SK-N-SH (cell line): Measurements from ENCODE around the gene ANTKMT. TPM values are rescaled to one million over a fixed set of nuclear protein-coding genes. Genes with fewer than 3 reads are reported as not detected.

ENCODE experiments used
- CTCF ChIA-PET: fragments of 300-600, 350-600 bp; formaldehyde crosslinking; extraction: SDS; loops from one replicate; lab custom pipeline; 2021; lab: Yijun Ruan, JAX
- POLR2A ChIA-PET: fragments of 350-600 bp; sonication (Branson Sonifier 250); formaldehyde crosslinking; extraction: SDS; loops from one replicate; lab custom pipeline; 2020; ENCODE audit warnings: antibody characterized with exemption, inconsistent platforms; lab: Yijun Ruan, JAX
- DNase-seq: peaks from one replicate; pipeline ENCODE4 v3.0.0; 2012
- H2AFZ ChIP-seq: fragments of 200-600 bp; sonication (generic); 2 replicates; pipeline ENCODE4 v1.8.1; 2016; ENCODE audit warnings: antibody characterized with exemption, mild to moderate bottlenecking, low read depth
- H3F3A ChIP-seq: fragments of 200-600 bp; sonication (generic); replicated peaks from 2 replicates; pipeline ENCODE3; 2016; ENCODE audit warnings: antibody characterized with exemption, mild to moderate bottlenecking; ENCODE audit not compliant: insufficient read depth
- H3K27ac ChIP-seq, 2 experiments: fragments of 200-500 bp in 1 of 2; fragments of 200-600 bp in 1 of 2; sonication (Bioruptor generic) in 1 of 2; sonication (generic), shearing (Covaris generic) in 1 of 2; 2 replicates each; pipeline versions ENCODE4 v1.5.1 to v1.6.1; 2014 to 2016; ENCODE audit warnings: low read depth in 2 of 2, inconsistent platforms in 1 of 2, low read length in 1 of 2, mild to moderate bottlenecking in 1 of 2, mixed read lengths in 1 of 2
- H3K27me3 ChIP-seq: fragments of 200-600 bp; sonication (generic), shearing (Covaris generic); 2 replicates; pipeline ENCODE4 v1.6.1; 2016; ENCODE audit warnings: mixed run types; ENCODE audit not compliant: insufficient read depth
- H3K36me3 ChIP-seq, 2 experiments: fragments of 200-500 bp in 1 of 2; fragments of 200-600 bp in 1 of 2; sonication (Bioruptor generic) in 1 of 2; sonication (generic) in 1 of 2; replicated peaks in 1 of 2; 2 replicates each; pipeline versions ENCODE3 to v1.5.1; 2014 to 2016; ENCODE audit warnings: low read length in 1 of 2, mild to moderate bottlenecking in 1 of 2; ENCODE audit not compliant: insufficient read depth in 2 of 2, control insufficient read depth in 1 of 2
- H3K4me1 ChIP-seq, 2 experiments: fragments of 200-500 bp in 1 of 2; fragments of 200-600 bp in 1 of 2; sonication (Bioruptor generic) in 1 of 2; sonication (generic), shearing (Covaris generic) in 1 of 2; 2 replicates each; pipeline versions ENCODE4 v1.5.1 to v1.6.1; 2014 to 2016; ENCODE audit warnings: low read depth in 1 of 2, low read length in 1 of 2, mixed run types in 1 of 2; ENCODE audit not compliant: insufficient read depth in 2 of 2, control insufficient read depth in 1 of 2
- H3K4me2 ChIP-seq: fragments of 200-600 bp; sonication (generic), shearing (Covaris generic); 2 replicates; pipeline ENCODE4 v1.6.1; 2017; ENCODE audit warnings: mixed run types
- H3K4me3 ChIP-seq, 2 experiments: fragments of 200-500 bp in 1 of 2; fragments of 200-600 bp in 1 of 2; sonication (Bioruptor generic) in 1 of 2; sonication (generic), shearing (Covaris generic) in 1 of 2; 2 replicates each; pipeline versions ENCODE4 v1.5.1 to v1.8.1; 2014 to 2016; ENCODE audit warnings: low read depth in 2 of 2, inconsistent platforms in 1 of 2, low read length in 1 of 2, mild to moderate bottlenecking in 1 of 2, mixed read lengths in 1 of 2, moderate library complexity in 1 of 2
- H3K79me2 ChIP-seq: fragments of 200-600 bp; sonication (generic); 2 replicates; pipeline ENCODE4 v1.8.1; 2017; ENCODE audit warnings: mild to moderate bottlenecking; ENCODE audit not compliant: insufficient read depth
- H3K9ac ChIP-seq: fragments of 200-600 bp; sonication (generic); 2 replicates; pipeline ENCODE4 v1.6.1; 2017; ENCODE audit warnings: mixed run types
- H3K9me2 ChIP-seq: fragments of 200-600 bp; sonication (generic); 2 replicates; pipeline ENCODE4 v1.6.1; 2017; ENCODE audit warnings: mixed run types
- H3K9me3 ChIP-seq: fragments of 200-600 bp; sonication (generic); 2 replicates; pipeline ENCODE4 v1.6.1; 2017; ENCODE audit warnings: mixed run types, mild to moderate bottlenecking, moderate library complexity
- H4K20me1 ChIP-seq: fragments of 200-600 bp; sonication (generic); 2 replicates; pipeline ENCODE4 v1.6.1; 2017; ENCODE audit warnings: mild to moderate bottlenecking, mixed run types; ENCODE audit not compliant: insufficient read depth
- EP300 ChIP-seq, 2 experiments: IDR thresholded peaks; 2 replicates each; pipeline versions ENCODE4 v1.4.0 to v1.6.1; 2012; ENCODE audit warnings: borderline replicate concordance in 1 of 2, low read depth in 1 of 2, low read length in 1 of 2
- EZH2phosphoT487 ChIP-seq: fragments of 200-600 bp; sonication (generic); IDR thresholded peaks from 2 replicates; pipeline ENCODE4 v1.6.1; 2017; ENCODE audit warnings: low read depth, mixed run types, mild to moderate bottlenecking, antibody characterized with exemption, moderate library complexity, borderline replicate concordance
- GATA2 ChIP-seq: sonication (generic); formaldehyde crosslinking; IDR thresholded peaks from 2 replicates; pipeline ENCODE4 v1.5.0; 2020; ENCODE audit warnings: mild to moderate bottlenecking, missing genetic modification reagents
- MXI1 ChIP-seq: IDR thresholded peaks from 2 replicates; pipeline ENCODE4 v1.6.1; 2012; ENCODE audit warnings: mild to moderate bottlenecking, low read depth, low read length, improper control_type of control experiment
- TCF12 ChIP-seq: IDR thresholded peaks from 2 replicates; pipeline ENCODE4 v1.4.0; 2012
- TEAD4 ChIP-seq: IDR thresholded peaks from 2 replicates; pipeline ENCODE4 v1.4.0; 2012; ENCODE audit warnings: mild to moderate bottlenecking, borderline replicate concordance; ENCODE audit not compliant: insufficient read depth
- YY1 ChIP-seq: IDR thresholded peaks from 2 replicates; pipeline ENCODE4 v1.4.0; 2012; ENCODE audit warnings: low read depth, mild to moderate bottlenecking
- WGBS: methylation state at CpG from one replicate; pipeline ENCODE4 v1.1.6; 2017; ENCODE audit warnings: low lambda C conversion rate; 5-methylcytosine and 5-hydroxymethylcytosine counted together
- polyA plus RNA-seq, 3 experiments: library from polyadenylated mRNA; depleted of rRNA; stranded (reverse); fragments of >200 nt; gene quantifications; 2 replicates each; pipeline ENCODE4 v1.2.3, GENCODE V29; 2012
- TF ChIP-seq, protein P1 (sequence below): IDR thresholded peaks from 2 replicates; pipeline ENCODE4 v1.6.1; 2012; ENCODE audit warnings: mild to moderate bottlenecking, low read depth, low read length, moderate library complexity
- TF ChIP-seq, protein P2 (sequence below): IDR thresholded peaks from 2 replicates; pipeline ENCODE4 v1.4.0; 2012; ENCODE audit warnings: low read depth

Gene ANTKMT
- polyA plus RNA-seq, 1 of the 3 experiments (the other 2 are of a cell fraction) = 57.4 TPM

DNA sequence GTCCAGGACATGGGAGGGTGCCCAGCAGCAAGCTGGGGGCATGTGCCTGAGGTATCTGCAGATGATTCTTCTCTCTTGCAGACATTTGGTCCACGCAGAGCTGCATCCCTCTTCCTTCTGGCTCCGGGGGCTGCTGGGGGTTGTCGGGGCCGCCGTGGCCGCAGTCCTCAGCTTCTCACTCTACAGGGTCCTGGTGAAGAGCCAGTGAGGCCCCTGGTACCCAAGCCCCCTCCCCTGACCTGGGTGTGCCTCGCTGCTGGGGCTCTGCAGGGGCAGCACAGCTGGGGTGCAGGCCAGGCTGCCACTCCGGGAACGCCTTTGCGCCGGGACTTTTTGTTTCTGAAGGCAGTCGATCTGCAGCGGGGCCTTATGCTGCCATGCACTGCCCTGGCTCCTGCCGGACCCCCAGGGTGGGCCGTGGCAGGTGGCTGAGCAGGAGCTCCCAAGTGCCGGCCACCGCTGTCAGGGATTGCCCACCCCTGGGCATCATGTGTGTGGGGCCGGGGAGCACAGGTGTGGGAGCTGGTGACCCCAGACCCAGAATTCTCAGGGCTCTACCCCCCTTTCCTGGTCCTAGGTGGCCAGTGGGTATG is 47.5 kb upstream of the ANTKMT start:
- Histone ChIP-seq H3K79me2 (peaks cover 19% of the 10 kb centered on the region), H3K4me2 (no peak overlapping the region), H3K4me3 (no peak overlapping the region), H4K20me1 (0 out of 2 replicates have a peak, but pooled peaks cover 6% of the 10 kb centered on the region), H3K27me3 (no peaks in the 10 kb centered on the region), H3K27ac (no peak overlapping the region), H3K9me2 (no peaks in the 10 kb centered on the region)
- no peak for TF ChIP-seq MXI1
- no peak for TF ChIP-seq GATA2 (CRISPR knock-in tag)
- no peak for TF ChIP-seq EP300 (IDR thresholded peaks at IDR 0.05; ENCODE audit: borderline replicate concordance in 1 of 2, low read depth in 1 of 2, low read length in 1 of 2)
- no peak for TF ChIP-seq YY1
- TF ChIP-seq EZH2phosphoT487 = no peak
- TF ChIP-seq, protein P1, sequence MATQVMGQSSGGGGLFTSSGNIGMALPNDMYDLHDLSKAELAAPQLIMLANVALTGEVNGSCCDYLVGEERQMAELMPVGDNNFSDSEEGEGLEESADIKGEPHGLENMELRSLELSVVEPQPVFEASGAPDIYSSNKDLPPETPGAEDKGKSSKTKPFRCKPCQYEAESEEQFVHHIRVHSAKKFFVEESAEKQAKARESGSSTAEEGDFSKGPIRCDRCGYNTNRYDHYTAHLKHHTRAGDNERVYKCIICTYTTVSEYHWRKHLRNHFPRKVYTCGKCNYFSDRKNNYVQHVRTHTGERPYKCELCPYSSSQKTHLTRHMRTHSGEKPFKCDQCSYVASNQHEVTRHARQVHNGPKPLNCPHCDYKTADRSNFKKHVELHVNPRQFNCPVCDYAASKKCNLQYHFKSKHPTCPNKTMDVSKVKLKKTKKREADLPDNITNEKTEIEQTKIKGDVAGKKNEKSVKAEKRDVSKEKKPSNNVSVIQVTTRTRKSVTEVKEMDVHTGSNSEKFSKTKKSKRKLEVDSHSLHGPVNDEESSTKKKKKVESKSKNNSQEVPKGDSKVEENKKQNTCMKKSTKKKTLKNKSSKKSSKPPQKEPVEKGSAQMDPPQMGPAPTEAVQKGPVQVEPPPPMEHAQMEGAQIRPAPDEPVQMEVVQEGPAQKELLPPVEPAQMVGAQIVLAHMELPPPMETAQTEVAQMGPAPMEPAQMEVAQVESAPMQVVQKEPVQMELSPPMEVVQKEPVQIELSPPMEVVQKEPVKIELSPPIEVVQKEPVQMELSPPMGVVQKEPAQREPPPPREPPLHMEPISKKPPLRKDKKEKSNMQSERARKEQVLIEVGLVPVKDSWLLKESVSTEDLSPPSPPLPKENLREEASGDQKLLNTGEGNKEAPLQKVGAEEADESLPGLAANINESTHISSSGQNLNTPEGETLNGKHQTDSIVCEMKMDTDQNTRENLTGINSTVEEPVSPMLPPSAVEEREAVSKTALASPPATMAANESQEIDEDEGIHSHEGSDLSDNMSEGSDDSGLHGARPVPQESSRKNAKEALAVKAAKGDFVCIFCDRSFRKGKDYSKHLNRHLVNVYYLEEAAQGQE = no peak
- TF ChIP-seq, all 33 proteins: peak for 0
- Histone ChIP-seq H3K36me3 (peaks cover 5 to 49% of the 10 kb centered on the region in 2 experiments), H3K9me3 (no peaks in the 10 kb centered on the region), H3K9ac (no peak overlapping the region), H3F3A (peaks cover 4% of the 10 kb centered on the region), H2AFZ (no peak overlapping the region), H3K4me1 (peaks cover 0 to 18% of the 10 kb centered on the region in 2 experiments; a peak in 1 of 4 replicates)
- CTCF ChIA-PET = interaction anchor here (4.6 kb wide), 1 partner anchor 13 kb away, joined by 20 read pairs; no protein-coding TSS in a partner anchor
- POLR2A ChIA-PET = interaction anchor here (0.9 to 1.0 kb wide), 2 partner anchors 8 to 11 kb away, joined by 3 to 4 read pairs; partner anchors contain the start of gene JMJD8
- no peak for DNase-seq
- WGBS = 100% methylated on average over 4 of the region's 18 CpGs

DNA sequence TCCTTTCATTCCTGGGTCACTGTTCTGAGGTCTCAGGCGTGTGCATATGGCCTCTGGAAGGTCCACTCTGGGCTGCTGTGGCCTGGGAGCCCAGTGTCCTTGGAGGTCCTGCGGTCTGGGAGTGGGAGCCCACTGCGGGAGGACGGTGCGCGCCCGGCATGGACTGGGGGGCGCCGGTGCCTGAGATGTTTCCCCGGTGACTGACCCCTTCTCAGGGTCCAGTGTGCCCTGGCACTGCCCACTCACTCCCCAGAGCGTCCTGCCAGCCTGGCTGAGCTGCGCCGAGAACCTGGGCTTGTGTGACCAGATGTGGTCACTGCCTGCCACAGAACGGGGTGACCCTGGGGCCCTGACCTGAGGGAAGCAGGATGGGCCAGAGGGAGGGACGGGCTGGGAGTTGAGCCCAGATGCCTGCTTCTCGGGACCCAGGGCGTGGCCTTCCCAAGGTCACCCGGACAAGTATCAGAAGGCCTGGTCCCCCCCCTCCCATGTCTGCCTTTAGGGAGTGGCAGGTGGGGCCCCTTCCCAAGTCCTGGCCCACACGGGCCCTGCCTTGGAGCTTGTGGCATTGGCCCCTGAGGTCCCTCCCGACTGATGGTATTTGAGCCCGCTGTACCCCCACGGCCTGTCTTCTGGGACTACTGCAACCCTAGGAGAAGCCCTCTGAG is 46.6 kb upstream of the ANTKMT start:
- 0 out of 2 replicates have a peak, but pooled peaks cover 2% of the 10 kb centered on the region for H4K20me1 ChIP-seq
- no peak overlapping the region for H3K4me2 ChIP-seq
- CTCF ChIA-PET = interaction anchor here (1.5 to 4.6 kb wide), 3 partner anchors 14 to 279 kb away, joined by 3 to 20 read pairs (median 7); no protein-coding TSS in a partner anchor

More for the DNA sequence above, 46.6 kb upstream of the ANTKMT start:
- POLR2A ChIA-PET = interaction anchor here (1.1 kb wide), 1 partner anchor 8 kb away, joined by 3 read pairs; no protein-coding TSS in a partner anchor
- Histone ChIP-seq H3K36me3 (peaks cover 5 to 49% of the 10 kb centered on the region in 2 experiments), H3K4me1 (peaks cover 4 to 19% of the 10 kb centered on the region in 2 experiments; a peak in 2 of 4 replicates), H3K27ac (no peak overlapping the region; a peak in 1 of 4 replicates), H3K9ac (no peak overlapping the region), H3K9me3 (no peaks in the 10 kb centered on the region)
- 88% methylated on average over 2 of the region's 22 CpGs for WGBS
- DNase-seq = no peak
- no peak for TF ChIP-seq TCF12
- TF ChIP-seq, protein P2, sequence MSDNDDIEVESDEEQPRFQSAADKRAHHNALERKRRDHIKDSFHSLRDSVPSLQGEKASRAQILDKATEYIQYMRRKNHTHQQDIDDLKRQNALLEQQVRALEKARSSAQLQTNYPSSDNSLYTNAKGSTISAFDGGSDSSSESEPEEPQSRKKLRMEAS = no peak
- TF ChIP-seq YY1 = no peak
- TF ChIP-seq TEAD4 = no peak
- TF ChIP-seq, all 33 proteins: peak for 0
- Histone ChIP-seq H3K9me2 (no peaks in the 10 kb centered on the region), H3F3A (peaks cover 4% of the 10 kb centered on the region), H2AFZ (no peak overlapping the region), H3K27me3 (no peaks in the 10 kb centered on the region), H3K79me2 (peaks cover 11% of the 10 kb centered on the region; the same call in 1 of the 2 replicates), H3K4me3 (no peak overlapping the region)
